T-helper 9 cell (primary cell): ENCODE results near the gene SEC16B.

Experiments used
- DNase-seq: peaks from one replicate; pipeline ENCODE4 v3.0.0-alpha.2; 2020

The SEC16B gene

GRCh38 chr1:177941976-177942375 is 27.9 kb downstream of the SEC16B start:
- no peak for DNase-seq

GRCh38 chr1:177940682-177941081 is 29.2 kb downstream of the SEC16B start:
- DNase-seq, result no peak

DNA sequence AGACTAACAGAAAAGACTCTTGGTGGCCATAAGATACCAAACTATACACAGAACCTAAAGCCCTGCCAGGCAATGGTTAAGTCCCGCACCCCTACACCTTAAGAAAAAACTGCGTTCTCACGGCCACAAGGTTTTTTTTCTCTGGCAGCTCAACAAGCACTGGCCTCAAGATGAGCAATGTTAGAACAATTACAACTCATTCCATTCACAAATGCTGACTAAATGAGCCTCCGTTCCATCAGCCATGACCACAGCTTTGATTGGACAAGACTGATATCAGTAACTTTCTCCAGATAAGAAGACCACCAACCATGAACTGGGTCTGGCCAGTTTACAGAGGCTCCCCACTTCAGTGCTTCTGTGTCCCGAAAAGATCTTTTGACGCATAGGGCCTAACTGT is 31.9 kb downstream of the SEC16B start:
- no peak for DNase-seq

DNA sequence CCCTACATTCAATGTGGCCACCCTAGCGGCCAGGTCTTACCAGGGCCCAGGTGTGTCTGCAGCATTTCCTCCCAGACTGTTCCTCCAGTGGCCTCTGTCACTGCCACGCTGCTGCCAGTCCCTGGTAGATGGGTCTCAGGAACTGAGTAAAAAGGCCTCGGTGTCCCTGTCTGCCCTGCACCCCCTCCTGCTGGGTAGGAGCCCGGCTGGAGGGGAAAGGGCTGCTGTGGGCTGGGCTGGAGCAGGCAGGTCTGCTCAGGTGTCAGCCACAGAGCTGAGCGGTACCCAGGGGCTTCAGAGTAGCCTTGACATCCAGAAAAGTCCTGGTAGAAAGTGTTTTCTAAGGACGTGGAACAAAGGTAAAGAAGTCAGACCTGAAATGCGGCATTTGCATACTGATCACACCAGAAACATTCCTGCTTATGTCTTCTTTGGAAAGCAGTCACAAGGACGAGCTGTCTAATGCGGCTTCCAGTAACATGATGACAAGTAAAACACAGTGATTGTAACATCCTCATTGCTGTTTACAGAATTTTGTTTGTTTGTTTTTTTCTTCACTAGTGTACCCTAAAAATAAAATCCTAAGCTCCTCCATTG is 32.6 kb downstream of the SEC16B start:
- no peak for DNase-seq

- no peak for DNase-seq
Measured at GRCh38 chr1:177935638-177936415, 34.0 kb downstream of the SEC16B start.

GRCh38 chr1:177934927-177935326 is 34.9 kb downstream of the SEC16B start:
- no peak for DNase-seq

DNA sequence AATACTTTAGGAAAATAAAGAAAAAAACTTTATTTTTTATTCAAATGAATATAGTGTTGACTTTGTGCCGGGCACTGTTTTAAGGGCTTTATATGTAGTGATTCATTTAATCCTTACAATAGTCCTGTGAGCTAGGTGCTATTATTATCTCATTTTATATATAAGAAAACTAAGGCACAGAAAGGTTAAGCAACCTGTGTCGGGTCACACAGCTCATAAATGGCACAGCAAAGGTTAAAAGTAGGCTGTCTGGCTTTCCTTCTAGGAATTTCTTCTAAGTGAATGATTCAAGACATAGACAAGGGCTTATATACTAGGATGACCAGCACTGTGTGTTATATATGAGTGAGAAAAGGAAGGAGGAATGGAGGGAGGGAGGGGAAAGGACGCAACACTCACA is 35.4 kb downstream of the SEC16B start:
- no peak for DNase-seq

DNA sequence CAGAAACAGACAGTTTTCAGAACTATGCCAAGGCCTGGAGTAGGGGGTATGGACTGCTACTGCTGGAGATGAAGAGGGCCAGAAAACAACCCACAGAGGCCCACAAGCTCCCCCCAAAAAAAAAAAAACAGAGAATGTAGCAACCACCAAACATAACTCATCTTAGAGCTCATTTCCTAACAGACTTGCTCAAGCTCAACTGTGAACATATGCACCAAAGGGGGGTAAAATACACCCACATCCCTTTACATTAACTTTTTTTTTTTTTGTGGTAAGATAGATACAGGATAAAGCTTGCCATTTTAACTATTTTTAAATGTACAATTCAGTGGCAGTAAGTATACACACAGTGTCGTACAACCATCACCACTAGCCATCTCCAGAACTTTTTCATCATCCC is 36.0 kb downstream of the SEC16B start:
- no peak for DNase-seq

DNA sequence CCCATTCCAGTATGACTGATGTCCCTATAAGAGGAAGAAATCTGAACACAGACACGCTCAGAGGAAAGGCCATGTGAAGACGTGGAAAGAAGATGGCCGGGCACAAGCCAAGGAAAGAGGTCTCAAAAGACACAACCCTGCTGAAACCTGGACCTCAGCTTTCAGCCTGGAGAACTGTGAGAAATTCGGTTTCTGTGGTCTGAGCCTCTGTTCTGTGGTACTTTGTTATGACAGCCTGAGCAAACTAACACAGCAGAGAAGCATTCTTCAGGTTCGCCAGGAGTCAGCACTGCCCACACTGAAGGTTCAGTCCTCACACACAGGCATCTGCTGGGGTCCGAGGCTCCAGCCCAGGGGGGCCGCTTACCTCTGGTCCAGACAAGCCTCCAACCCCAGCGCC is 37.7 kb downstream of the SEC16B start:
- DNase-seq, result no peak

- DNase-seq, result no peak
Measured at GRCh38 chr1:177928952-177929351, 40.9 kb downstream of the SEC16B start.

DNA sequence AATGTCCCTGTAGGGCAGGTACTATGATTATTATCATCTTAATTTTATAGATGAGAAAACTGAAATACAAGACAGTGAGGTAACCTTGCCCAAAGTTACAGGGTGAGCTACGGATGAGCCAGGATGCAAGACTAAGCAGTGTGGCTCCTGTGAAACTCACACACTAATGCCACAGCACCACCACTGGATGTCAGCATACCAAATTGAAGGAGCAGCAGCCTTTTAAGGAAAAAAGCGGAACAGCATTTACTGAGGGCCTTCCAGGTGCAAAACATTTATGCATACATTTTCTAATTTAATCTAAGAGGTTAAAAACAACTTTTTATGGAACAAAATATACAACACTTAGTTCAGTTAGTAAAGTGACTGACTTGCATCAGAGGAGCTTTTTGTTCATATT is 41.7 kb downstream of the SEC16B start:
- no peak for DNase-seq

DNA sequence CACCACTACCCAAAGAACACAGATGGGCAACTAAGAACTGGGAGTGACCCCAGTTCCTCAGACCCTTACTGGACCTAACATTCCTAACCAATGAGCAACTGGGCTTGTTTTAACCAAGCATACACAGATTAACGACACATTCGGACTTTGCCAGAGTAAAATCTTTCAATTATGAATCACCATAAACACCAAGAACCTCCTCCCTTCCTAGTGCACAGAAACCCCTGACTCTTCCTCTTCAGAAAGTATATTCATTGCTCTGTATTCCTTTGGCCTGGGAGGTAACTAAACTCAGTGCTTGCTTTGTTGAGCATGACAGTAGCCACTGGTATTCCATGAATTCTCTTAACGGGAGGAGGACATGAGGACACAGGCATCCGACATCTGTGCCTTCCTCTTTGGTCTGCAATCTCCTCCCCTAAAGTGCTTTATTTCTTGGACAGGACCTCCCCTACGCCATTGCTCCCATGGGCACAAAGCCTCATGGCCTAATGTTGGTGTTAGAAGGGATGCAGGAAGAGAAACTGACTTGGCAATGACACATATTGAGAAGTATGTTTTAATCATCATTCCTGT is 42.7 kb downstream of the SEC16B start:
- no peak for DNase-seq

DNA sequence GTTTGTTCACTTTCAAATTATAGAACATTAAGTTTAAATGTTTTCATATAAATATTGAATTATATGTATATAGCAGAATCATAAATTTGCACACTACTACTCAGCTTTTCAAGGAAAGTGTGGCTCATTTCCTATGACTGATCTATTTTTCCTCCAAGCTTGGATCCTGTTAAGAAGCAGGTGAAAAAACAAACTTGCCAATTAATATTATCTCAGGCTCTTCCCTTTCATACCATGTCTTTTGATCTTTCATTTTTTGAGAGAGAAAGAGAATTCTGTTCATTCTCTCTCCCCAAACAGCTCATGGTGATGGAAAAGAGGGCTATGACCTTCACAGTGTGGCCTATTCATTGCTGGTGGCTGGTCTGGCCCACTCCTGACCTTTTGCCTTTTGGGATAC is 43.7 kb downstream of the SEC16B start:
- no peak for DNase-seq

DNA sequence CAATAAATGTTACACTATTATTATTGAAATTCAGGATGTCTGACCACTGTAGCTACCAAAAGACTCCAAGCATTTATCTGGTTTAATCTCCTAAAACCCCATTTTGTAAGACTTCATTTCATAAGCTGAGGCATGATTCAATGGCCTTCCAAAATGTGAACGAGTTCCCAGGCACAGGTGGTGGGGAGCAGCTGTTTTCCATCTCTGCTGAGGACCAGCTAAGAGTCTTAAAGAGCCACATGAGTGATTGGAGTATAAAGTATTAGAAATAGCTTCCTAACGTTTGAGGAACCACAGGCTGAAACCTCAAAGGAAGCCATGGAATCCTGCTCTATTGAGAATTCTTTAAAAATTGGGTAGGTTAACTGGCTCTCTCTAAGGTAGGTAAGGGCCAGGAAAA is 44.9 kb downstream of the SEC16B start:
- DNase-seq, result no peak

- no peak for DNase-seq
Measured at GRCh38 chr1:177923441-177923840, 46.4 kb downstream of the SEC16B start.

- DNase-seq, result no peak
Measured at GRCh38 chr1:177922209-177922608, 47.6 kb downstream of the SEC16B start.

DNA sequence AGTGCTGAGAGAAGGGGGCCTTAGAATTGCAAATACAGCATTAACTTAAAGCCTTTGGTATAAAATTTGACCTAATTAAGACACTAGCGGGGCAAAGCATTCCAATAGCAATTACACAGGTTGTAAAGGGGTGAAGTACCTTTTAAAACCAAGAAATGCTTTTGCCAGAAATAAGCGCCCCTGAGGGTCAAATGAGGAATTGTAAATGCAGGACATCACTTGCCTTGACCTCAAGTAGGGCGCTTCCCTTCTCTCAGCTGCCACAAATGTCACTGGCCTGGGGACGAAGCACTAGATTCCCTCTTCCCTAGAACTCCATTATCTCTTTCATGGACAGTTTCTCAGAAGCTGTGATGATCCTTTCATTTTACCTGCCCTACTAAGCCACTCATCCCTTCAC is 48.3 kb downstream of the SEC16B start:
- no peak for DNase-seq

DNA sequence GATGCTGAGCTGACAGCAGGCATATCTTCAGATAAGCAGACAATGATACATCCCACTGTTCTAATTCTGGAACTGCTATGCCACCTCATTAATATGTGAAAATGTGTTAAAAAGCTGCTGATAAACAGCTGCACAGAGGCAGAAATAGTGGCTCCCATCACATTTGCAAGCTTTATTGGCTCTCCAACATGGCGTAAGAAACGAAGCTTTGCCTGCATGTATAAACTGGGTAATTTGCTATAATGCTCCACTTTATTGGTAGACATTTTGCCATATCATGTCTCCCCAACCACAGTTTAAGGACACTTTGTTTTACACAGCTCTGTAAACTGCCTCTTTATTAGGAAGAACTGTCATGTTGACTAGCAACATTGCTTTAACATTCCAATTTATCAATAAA is 49.8 kb downstream of the SEC16B start:
- no peak for DNase-seq

DNA sequence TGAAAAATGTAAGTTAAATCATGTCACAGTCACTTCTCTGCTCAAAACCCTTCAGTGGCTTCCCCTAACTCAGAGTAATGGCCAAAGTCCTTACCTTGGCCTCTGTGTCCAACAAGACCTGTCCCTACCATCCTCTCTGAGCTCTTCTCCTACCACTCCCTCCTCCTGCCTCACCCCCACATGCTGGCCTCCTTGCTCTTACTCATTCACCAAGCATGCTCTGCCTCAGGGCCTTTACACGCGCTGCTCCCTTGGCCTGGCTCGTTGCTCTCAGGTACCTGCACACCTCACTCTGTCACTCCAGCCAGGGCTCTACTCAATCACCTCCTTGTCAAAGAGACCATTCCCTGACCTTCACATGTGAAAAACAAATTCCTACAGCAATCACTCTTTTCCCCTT is 54.2 kb downstream of the SEC16B start:
- no peak for DNase-seq

DNA sequence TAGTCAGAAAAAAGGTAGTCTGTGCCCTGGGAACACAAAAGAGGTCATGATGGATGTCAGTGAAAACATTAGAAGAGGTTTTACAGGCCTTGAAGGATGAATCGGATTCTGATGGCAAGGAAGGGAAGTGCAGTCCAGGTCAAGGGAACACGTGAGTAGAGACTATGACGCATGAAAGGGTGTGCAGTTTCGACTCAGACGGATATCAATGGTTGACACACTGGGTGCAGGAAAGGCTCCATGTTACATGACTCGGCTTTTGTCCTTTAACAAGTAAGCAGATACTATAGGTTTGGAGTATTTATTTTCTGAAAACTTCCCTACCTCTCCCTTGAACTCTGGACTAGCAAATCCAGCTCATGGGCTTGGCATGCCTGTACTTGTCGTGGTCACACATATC is 55.3 kb downstream of the SEC16B start:
- DNase-seq, result no peak

DNA sequence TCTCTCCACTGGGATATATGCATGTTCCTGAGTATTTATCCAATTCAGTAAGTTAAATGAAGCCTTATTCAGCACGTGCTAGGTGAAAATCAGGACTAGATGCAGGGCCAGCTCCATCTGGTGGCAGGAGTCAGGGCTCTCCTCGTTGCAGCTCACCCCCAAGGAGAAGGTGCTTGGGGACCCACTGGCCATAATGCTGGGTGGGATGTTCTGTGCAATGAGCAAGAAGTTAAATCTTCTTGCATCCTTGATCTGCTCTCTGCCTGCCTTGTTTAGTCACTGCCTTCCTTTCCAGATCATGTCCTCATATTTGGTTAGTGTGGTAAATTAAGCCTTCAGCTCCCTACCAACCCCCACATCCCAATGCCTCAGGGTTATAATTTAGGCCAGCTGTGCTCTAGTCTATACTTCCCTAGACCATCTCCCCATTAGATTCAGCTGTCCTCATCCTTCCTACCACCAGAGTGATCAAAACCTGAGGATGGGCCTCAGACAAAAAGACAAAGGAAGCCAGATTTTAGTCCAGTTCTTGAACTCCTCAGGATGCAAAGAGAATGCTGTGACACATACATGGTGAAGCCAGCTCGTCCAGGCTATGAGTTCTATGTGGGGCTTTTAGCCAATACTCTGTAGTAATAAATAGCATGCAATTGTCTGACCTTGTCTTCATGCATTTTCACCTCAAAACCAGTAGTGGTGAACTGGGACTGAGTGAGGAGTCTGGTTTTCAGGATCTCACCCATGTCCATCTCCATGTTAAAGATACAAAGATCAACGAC is 55.9 kb downstream of the SEC16B start:
- DNase-seq, result no peak

DNA sequence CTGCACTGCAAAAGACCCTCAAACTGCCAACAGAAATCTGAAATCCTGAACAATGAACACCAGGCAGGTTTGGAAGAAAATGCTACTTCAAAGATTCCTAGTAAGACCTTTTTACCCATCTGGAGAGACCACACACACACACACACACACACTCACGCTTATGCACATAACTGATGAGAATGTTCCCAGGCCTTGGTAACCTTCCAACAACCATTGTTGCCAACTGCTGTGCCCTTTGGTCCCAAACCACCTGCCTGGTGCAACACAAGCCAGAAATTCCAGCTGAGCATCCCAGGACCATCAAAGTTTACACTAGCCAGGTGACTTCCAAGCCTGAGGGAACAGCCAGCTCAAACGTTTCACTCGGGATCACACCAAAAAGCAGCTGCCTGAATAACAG is 56.9 kb downstream of the SEC16B start:
- no peak for DNase-seq

- no peak for DNase-seq
Measured at GRCh38 chr1:177909416-177909815, 60.4 kb downstream of the SEC16B start.

- DNase-seq, result no peak
Measured at GRCh38 chr1:177907000-177907399, 62.9 kb downstream of the SEC16B start.
